Measurements from ENCODE around the gene PPP1R26. TPM values are rescaled to one million over a fixed set of nuclear protein-coding genes. Genes with fewer than 3 reads are reported as not detected.

Gene PPP1R26
- total and polyA plus RNA-seq, 2 of the 4 experiments (the other 2 are of a cell fraction), result 3.8 to 5.6 TPM

- dilution Hi-C loops (cut with HindIII; ENCODE audit: low sequenced_read_pairs, unreplicated experiment) (no loop called here), intact Hi-C loops (cut with micrococcal nuclease) (no loop called here), in situ Hi-C loops (cut with MboI; ENCODE audit: low sequenced_read_pairs) (no loop called here)
- TF ChIP-seq USF2 (IDR thresholded peaks at IDR 0.05; ENCODE audit: low read depth, low read length) (no peak), MAZ (IDR thresholded peaks at IDR 0.05; ENCODE audit: borderline replicate concordance, low read depth, low read length) (no peak), RCOR1 (IDR thresholded peaks at IDR 0.05; ENCODE audit: insufficient replicate concordance, low read length) (no peak), SMC3 (IDR thresholded peaks at IDR 0.05; ENCODE audit: low read depth, low read length) (no peak), MAFK (IDR thresholded peaks at IDR 0.05; ENCODE audit: low read depth, low read length) (no peak)
- TF ChIP-seq, protein P1, sequence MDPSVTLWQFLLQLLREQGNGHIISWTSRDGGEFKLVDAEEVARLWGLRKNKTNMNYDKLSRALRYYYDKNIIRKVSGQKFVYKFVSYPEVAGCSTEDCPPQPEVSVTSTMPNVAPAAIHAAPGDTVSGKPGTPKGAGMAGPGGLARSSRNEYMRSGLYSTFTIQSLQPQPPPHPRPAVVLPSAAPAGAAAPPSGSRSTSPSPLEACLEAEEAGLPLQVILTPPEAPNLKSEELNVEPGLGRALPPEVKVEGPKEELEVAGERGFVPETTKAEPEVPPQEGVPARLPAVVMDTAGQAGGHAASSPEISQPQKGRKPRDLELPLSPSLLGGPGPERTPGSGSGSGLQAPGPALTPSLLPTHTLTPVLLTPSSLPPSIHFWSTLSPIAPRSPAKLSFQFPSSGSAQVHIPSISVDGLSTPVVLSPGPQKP (IDR thresholded peaks at IDR 0.05; ENCODE audit: borderline replicate concordance, low read depth, low read length), result no peak
- Histone ChIP-seq H2BK15ac (ENCODE audit: low read depth, low read length) (no peak overlapping the region), H2AFZ (replicated peaks; ENCODE audit: low read length, poor library complexity) (no peak overlapping the region), H2BK120ac (ENCODE audit: low read depth, low read length) (no peak overlapping the region), H3K9me3 (ENCODE audit: control insufficient read depth, insufficient read depth, low read length) (no peaks in the 10 kb centered on the region), H3K79me1 (ENCODE audit: low read depth in 1 of 2, low read length in 2 of 2) (peaks cover 4 to 37% of the 10 kb centered on the region in 2 experiments), H3K23ac (ENCODE audit: low read depth, low read length) (no peak overlapping the region), H3K4ac (ENCODE audit: low read depth, low read length) (no peak overlapping the region), H2AK9ac (replicated peaks; ENCODE audit: low read depth, low read length, poor library complexity) (no peak overlapping the region), H3K18ac (ENCODE audit: low read depth, low read length) (no peak overlapping the region), H2BK5ac (ENCODE audit: low read depth, low read length, poor library complexity, severe bottlenecking) (no peak overlapping the region), H4K20me1 (ENCODE audit: insufficient read depth, low read length) (peaks cover 35% of the 10 kb centered on the region), H3K27me3 (ENCODE audit: control insufficient read depth, insufficient read depth, low read length) (no peaks in the 10 kb centered on the region), H3K9me1 (ENCODE audit: insufficient read depth, low read length) (no peaks in the 10 kb centered on the region), H3K27ac (ENCODE audit: insufficient read depth, low read length) (no peak overlapping the region), H3K4me3 (ENCODE audit: insufficient read depth, low read depth, low read length) (no peak overlapping the region), H3K56ac (ENCODE audit: extremely low read depth, insufficient read depth, low read length) (no peak overlapping the region), H3K4me1 (ENCODE audit: control insufficient read depth, insufficient read depth, low read length) (peaks cover 6% of the 10 kb centered on the region; the same call in 1 of the 2 replicates), H3K9ac (ENCODE audit: low read depth, low read length) (no peak overlapping the region), H2BK20ac (ENCODE audit: low read depth, low read length) (no peak overlapping the region), H4K91ac (ENCODE audit: insufficient read depth, low read depth, low read length) (no peak overlapping the region), H4K8ac (ENCODE audit: low read depth in 2 of 2, low read length in 2 of 2) (no peak overlapping the region), H3K36me3 (ENCODE audit: control insufficient read depth, insufficient read depth, low read length) (peaks cover 27% of the 10 kb centered on the region), H3K14ac (replicated peaks; ENCODE audit: low read depth, low read length) (no peak overlapping the region), H4K5ac (ENCODE audit: low read depth, low read length) (no peak overlapping the region), H2AK5ac (ENCODE audit: low read depth, low read length) (no peak overlapping the region), H3K4me2 (ENCODE audit: low read depth, low read length) (no peak overlapping the region)
- ChIA-PET CTCF (no interaction called here), POLR2A (ENCODE audit: unreplicated experiment) (no interaction called here)
- no peak for DNase-seq
- BruUV-seq (replicated peaks), result TSS peak; percentile 66
- no peak for ATAC-seq (ENCODE audit: low read depth)
- WGBS, 2 experiments (ENCODE audit: extremely low coverage in 2 of 2, insufficient read length in 1 of 2), result 95% methylated on average over 14 of the region's 41 CpGs; no CpG with 5 or more reads in 1 of the 2 experiments
Measured at GRCh38 chr9:135503371-135504261, 24.0 kb downstream of the PPP1R26 start.
